Stimulated activated CD8-positive, alpha-beta memory T cell treated with anti-CD3 and anti-CD28 coated beads, Interleukin-12 subunit alpha, Interleukin-12 subunit beta, amount 100 ng/mL, for 1 hour (primary cell): ENCODE data around the gene WT1.

Experiments used
- DNase-seq: peaks from one replicate; pipeline ENCODE4 v3.0.0-alpha.2; 2020; ENCODE audit warnings: low read depth

The WT1 gene

GRCh38 chr11:32421992-32422391, 13.3 kb downstream of the WT1 start:
- DNase-seq = no peak

GRCh38 chr11:32420937-32421901, 14.1 kb downstream of the WT1 start:
- no peak for DNase-seq

GRCh38 chr11:32420139-32420538, 15.2 kb downstream of the WT1 start:
- no peak for DNase-seq

- no peak for DNase-seq
Observed at GRCh38 chr11:32418836-32419235, 16.5 kb downstream of the WT1 start.

- DNase-seq = no peak
Observed at GRCh38 chr11:32417806-32418205, 17.5 kb downstream of the WT1 start.

- DNase-seq = no peak
Observed at GRCh38 chr11:32416301-32416700, 19.0 kb downstream of the WT1 start.

- no peak for DNase-seq
Observed at GRCh38 chr11:32414925-32415324, 20.4 kb downstream of the WT1 start.

- no peak for DNase-seq
Observed at GRCh38 chr11:32411942-32412615, 23.3 kb downstream of the WT1 start.

- DNase-seq = no peak
Observed at GRCh38 chr11:32405592-32405991, 29.7 kb downstream of the WT1 start.

GRCh38 chr11:32402836-32403235, 32.5 kb downstream of the WT1 start:
- DNase-seq = no peak

GRCh38 chr11:32400670-32401369, 34.5 kb downstream of the WT1 start:
- no peak for DNase-seq

GRCh38 chr11:32400196-32400595, 35.1 kb downstream of the WT1 start:
- DNase-seq = no peak

GRCh38 chr11:32396991-32397390, 38.3 kb downstream of the WT1 start:
- DNase-seq = no peak

GRCh38 chr11:32396331-32396730, 39.0 kb downstream of the WT1 start:
- no peak for DNase-seq

GRCh38 chr11:32395127-32395526, 40.2 kb downstream of the WT1 start:
- DNase-seq = no peak

GRCh38 chr11:32392840-32393239, 42.5 kb downstream of the WT1 start:
- DNase-seq = no peak

GRCh38 chr11:32391956-32392553, 43.3 kb downstream of the WT1 start:
- DNase-seq = no peak

- no peak for DNase-seq
Observed at GRCh38 chr11:32391479-32391878, 43.9 kb downstream of the WT1 start.

- DNase-seq = no peak
Observed at GRCh38 chr11:32390712-32391111, 44.6 kb downstream of the WT1 start.

- DNase-seq = no peak
Observed at GRCh38 chr11:32388871-32389770, 46.2 kb downstream of the WT1 start.

GRCh38 chr11:32388365-32388764, 47.0 kb downstream of the WT1 start:
- DNase-seq = no peak
